ENCODE data around the gene DCUN1D2.

Gene DCUN1D2

GRCh38 chr13:113420833-113421600 lies 69.5 kb downstream of the DCUN1D2 start:
- DNase-seq = no peak

DNA sequence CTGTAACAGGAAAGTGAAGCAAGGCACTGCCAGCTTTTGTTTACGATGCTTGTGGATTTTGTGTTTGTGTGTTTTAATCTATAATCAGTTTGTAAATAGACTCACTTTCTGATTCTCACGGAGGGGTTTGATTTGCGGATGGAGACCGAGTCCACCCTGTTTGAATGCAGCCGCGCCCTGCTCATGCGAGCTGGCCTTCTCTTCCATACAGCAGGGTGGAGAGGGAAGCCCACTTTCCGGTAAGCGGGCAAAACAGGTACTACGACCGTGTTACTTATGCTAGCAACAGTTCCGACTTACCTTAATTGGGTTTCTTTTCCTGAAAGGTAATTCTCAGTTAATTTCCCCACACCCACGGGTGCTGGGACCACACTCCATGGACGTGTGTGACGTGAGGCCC lies 70.3 kb downstream of the DCUN1D2 start:
- DNase-seq = no peak

DNA sequence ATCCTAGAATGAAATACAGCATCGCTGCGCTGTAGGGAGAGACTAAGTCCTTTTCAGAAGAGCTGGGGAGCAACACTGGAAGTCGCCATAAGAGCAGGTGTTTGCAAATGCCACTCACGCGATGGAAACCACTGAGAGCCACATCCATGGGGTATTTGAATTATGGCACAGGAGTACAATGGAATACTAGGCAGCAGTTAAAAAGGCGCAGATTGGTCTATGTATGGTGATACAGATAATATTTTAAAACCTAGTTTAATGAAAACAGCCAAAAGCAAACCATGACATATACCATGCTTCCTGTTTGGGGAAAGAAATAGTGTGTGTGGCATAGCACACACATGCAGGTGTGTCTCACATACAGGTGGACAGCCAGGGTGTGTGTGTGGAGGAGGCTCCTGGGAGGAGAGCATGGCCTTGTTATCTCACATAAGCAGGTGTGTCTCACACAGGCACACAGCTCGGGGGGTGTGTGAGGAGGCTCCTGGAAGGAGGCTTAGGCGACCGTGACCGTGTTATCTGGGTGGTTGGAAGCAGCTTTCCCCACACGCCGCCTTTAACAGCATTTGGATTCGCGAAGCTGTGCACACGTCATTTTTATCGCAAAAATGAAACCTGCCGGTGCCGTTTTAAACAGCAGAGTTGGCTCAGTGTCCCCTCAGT lies 70.8 kb downstream of the DCUN1D2 start:
- DNase-seq = no peak

DNA sequence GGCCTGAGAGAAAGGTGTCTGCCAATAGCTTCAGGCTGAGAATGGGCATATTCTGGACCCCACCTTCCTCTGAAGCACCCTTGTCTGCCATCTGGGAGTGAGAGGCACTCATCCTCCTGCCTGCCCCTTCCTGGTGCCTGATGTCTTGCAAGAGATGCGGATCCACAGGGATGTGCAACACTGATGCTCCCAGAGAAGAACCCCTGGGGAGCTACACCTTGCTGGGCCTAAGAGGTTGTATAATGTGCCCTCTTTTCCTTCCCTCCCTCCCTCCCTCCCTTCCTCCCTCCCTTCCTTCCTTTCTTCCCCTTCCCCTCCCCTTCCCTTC lies 71.8 kb downstream of the DCUN1D2 start:
- DNase-seq = no peak

- no peak for DNase-seq
Observed at GRCh38 chr13:113417836-113418721, 72.4 kb downstream of the DCUN1D2 start.

GRCh38 chr13:113417008-113417751 lies 73.3 kb downstream of the DCUN1D2 start:
- no peak for DNase-seq

- no peak for DNase-seq
Observed at GRCh38 chr13:113415825-113416224, 74.7 kb downstream of the DCUN1D2 start.

GRCh38 chr13:113415032-113415431 lies 75.5 kb downstream of the DCUN1D2 start:
- no peak for DNase-seq

DNA sequence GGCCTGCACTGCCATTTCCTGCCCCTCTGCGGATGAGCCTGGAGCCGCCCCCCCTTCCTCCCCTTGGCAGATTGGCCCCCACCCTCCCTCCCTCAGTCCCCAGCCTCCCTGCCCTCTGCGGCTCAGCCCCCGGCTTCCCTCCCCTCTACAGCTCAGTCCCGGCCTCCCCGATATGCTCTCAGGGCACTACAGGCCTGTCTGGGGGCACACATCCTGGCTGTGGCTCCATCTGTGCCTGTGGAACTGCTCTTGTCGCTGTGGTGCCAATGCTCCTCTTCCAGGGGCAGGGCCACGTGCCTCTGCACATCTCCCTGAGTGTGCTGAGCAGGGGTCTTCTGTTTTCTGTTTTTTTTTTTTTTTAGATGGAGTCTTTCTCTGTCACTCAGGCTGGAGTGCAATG lies 76.2 kb downstream of the DCUN1D2 start:
- no peak for DNase-seq

DNA sequence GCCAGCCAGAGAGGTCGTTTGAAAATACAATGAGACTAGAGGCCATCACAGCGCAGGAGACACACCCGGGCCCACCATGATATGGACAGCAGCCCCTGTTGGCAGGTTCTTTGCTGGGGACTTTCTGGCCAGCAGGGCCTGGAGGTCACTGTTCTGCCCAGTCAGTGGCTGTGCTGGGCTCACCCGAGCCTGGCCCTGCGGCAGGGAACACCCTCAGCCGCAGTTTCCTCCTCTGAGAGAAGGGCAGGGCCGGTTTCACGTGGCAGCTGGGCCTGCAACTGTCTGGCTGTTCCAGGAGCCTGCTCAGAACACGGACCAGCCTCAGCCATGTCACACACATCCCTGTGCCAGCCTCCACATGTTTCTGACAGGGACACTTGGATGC lies 76.6 kb downstream of the DCUN1D2 start:
- no peak for DNase-seq

- no peak for DNase-seq
Observed at GRCh38 chr13:113413178-113413897, 77.2 kb downstream of the DCUN1D2 start.

- no peak for DNase-seq
Observed at GRCh38 chr13:113412440-113412839, 78.1 kb downstream of the DCUN1D2 start.

DNA sequence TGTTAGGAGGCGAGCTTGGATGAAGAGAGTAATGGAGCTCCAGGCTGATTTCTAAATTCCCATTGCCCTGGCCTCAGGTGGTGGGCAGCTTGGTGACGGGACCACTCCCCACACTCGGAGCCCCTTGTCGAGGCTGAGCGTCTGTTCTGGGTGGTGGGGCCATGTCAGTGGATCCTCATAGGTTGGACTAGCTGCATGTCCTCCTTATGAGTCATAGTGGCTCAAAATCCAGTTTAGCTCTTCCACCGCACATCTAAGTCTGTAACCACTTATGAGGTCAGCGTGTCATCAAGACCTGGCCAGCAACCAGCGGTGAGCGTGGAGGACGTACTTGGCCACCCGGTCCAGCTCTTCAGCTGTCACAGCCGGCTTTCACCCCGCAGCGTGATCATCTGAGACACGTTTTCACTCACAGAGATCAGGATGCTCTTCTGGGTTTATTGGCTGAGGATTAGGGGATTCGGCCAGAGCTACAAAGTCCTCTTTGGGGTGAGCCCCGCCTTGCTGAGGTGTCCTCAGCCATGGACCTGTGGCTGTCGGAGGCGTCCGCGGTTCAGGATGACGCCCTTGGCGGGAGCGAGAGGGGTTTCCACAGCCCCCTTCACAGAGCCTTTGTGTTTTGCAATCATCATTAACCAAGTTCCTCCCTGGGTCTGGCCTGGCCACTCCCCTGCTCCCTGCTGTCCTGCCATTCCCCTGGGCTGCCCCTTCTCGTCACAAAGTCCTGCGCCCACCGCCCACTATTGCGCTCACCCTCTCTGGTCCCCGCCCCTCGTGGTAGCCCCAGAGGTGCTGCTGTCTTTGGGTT lies 79.1 kb downstream of the DCUN1D2 start:
- DNase-seq = no peak

DNA sequence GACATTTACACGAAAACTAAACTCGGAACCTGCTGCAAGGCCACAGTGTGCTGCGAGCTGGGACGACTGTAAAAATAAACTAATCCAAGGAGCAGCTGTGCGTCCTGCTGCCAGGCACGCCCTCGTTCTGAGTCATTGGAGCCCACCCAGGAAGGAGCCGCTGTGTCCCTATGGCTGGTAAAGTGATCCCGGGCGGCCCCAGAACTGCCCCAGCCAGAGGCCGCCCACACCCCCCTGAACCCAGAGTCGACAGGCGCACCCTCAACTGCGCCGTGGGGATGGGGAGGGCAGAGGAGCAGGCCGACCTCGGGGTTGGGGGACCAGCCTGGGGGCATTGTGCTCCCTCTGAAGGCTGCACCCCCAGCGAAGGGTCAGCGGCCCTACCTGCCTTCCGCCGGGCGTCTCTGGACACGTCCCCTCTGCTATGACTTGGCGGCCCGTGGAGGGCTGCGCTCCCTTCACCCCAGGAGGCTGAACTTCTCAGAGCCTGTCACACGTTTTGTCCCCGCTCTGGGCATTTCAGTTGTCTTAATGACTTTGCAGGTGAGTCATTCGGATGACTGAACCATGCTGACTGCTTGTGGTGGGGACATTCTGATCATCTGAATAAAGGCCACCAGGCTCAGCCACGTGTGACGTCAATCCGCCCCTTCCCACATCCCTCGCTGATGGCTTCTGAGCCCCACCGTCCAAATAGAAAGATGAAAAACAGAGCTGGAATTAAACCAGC lies 79.9 kb downstream of the DCUN1D2 start:
- no peak for DNase-seq

DNA sequence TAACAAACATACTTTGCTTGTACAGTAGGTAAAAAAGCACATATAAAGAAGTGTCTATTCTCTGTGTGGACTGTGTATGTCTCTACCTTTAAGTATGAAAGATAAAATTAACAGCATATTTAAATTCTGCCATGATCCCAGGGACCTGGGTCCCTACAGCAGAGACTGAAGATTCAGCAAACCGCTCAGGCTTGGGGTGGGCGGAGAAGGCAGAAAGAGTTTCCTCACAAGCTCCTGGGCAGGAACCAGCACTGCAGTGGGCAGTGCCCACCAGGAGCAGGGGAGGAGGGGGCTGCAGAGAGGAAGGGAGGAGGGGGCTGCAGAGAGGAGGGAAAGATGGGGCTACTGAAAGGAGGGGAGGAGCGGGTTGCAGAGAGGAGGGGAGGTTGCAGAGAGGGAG lies 81.9 kb downstream of the DCUN1D2 start:
- DNase-seq = no peak

- no peak for DNase-seq
Observed at GRCh38 chr13:113407531-113408393, 82.7 kb downstream of the DCUN1D2 start.

DNA sequence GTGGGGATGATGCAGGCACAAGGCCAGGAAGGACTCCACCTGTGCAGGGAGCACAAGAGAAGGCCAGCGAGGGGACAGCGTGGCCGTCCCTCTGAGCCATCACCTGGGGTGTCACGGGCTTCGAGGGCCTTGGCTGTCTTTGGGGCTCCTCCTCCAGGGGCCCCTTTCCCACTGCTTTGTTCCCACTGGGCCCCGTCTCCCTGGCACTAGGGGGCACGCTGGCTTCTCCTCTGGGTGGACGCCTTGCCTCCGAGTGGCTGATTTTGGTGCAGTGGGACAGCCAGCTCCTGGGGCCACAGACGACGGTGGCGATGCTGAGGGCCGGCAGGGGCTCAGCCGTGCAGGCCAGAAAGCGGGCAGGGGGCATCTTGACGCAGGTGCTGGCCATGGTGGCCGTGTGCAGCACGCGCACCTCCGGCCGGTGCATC lies 83.4 kb downstream of the DCUN1D2 start:
- DNase-seq = no peak

DNA sequence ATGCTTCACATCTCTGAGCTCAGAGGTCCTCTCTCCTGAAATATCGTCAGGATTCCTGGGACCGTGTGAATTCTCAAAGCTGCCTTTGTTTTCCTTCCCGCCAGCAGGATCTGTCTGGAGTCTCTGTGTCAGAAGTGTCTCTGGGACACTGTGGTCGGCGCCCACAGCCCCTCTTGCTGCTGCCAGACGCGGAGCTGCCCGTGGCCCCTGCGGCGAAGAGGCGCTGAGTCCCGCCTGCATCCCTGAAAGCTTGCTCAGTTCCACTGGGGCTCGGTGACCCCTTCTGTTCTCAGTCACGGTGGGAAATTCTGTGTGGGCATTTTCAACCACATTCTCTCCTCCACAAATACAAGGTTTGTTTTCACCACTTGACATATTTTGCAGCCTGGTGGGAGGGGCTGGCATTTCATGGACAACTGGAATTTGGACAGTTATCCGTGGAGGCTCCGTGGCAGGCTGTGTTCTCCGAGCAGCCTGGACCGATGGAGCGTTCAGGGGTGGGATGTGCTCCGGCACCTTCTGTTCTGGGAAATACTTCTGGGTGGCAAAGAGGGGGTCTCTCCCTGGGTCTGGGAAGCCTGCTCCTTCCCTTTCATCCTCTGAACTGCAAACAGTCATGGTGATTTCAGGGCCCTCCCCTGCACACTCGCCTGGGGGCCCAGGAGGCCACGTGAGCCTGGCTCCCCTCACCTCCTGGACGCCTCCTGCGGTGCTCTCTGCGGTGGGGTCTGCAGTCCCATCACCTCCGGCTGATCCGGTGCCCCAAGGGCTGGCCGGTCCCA lies 84.0 kb downstream of the DCUN1D2 start:
- no peak for DNase-seq

Measured in NCI-H345 (cell line).